NCI-H446 (cell line): ENCODE results near the gene FOXF1.

Experiments used
- DNase-seq, 2 experiments: peaks; one replicate each; lab custom pipeline; 2025; lab: John Stamatoyannopoulos, UW

FOXF1 gene

GRCh38 chr16:86517652-86518258 is 7.4 kb downstream of the FOXF1 start:
- DNase-seq = no peak

- DNase-seq = no peak
Measured at GRCh38 chr16:86519007-86519648, 8.8 kb downstream of the FOXF1 start.

GRCh38 chr16:86519649-86520316 is 9.5 kb downstream of the FOXF1 start:
- DNase-seq = peak in 1 of 2 experiments; percentile 36

- no peak for DNase-seq
Measured at GRCh38 chr16:86520317-86521210, 10.2 kb downstream of the FOXF1 start.

GRCh38 chr16:86521236-86522197 is 11.2 kb downstream of the FOXF1 start:
- DNase-seq = no peak

- DNase-seq = no peak
Measured at GRCh38 chr16:86522634-86523033, 12.3 kb downstream of the FOXF1 start.

- DNase-seq = no peak
Measured at GRCh38 chr16:86523166-86523740, 12.9 kb downstream of the FOXF1 start.

- DNase-seq = no peak
Measured at GRCh38 chr16:86524029-86524428, 13.7 kb downstream of the FOXF1 start.

GRCh38 chr16:86525696-86526095 is 15.4 kb downstream of the FOXF1 start:
- no peak for DNase-seq

GRCh38 chr16:86527366-86527765 is 17.0 kb downstream of the FOXF1 start:
- no peak for DNase-seq

GRCh38 chr16:86528061-86528929 is 18.0 kb downstream of the FOXF1 start:
- DNase-seq = no peak

- DNase-seq = no peak
Measured at GRCh38 chr16:86529160-86529559, 18.8 kb downstream of the FOXF1 start.

GRCh38 chr16:86530251-86531190 is 20.2 kb downstream of the FOXF1 start:
- DNase-seq = no peak

GRCh38 chr16:86531191-86531545 is 20.8 kb downstream of the FOXF1 start:
- DNase-seq = no peak

GRCh38 chr16:86531641-86532525 is 21.6 kb downstream of the FOXF1 start:
- DNase-seq = no peak

- no peak for DNase-seq
Measured at GRCh38 chr16:86532526-86532815, 22.1 kb downstream of the FOXF1 start.

GRCh38 chr16:86533076-86533475 is 22.7 kb downstream of the FOXF1 start:
- DNase-seq = no peak

GRCh38 chr16:86533767-86534351 is 23.5 kb downstream of the FOXF1 start:
- no peak for DNase-seq
